Activated T-cell treated with anti-CD3 and anti-CD28 coated beads, Interleukin-2, amount 50 U/mL, for 24 hours (primary cell): ENCODE measurements around the gene MRPS34.

Experiments used
- DNase-seq: peaks from one replicate; pipeline ENCODE4 v3.0.0-alpha.2; 2020
- H3K27ac Mint-ChIP-seq: 2 replicates; pipeline ENCODE4 v1.8.0; 2020; ENCODE audit warnings: mild to moderate bottlenecking, mixed read lengths
- H3K27me3 Mint-ChIP-seq: 2 replicates; pipeline ENCODE4 v1.8.0; 2020; ENCODE audit warnings: mixed read lengths
- H3K36me3 Mint-ChIP-seq: 2 replicates; pipeline ENCODE4 v1.8.0; 2020; ENCODE audit warnings: low read depth, mixed read lengths
- H3K4me1 Mint-ChIP-seq: 2 replicates; pipeline ENCODE4 v1.8.0; 2020; ENCODE audit warnings: low read depth, mixed read lengths
- H3K4me3 Mint-ChIP-seq: 2 replicates; pipeline ENCODE4 v1.8.0; 2020; ENCODE audit warnings: mild to moderate bottlenecking, moderate library complexity, mixed read lengths
- H3K9me3 Mint-ChIP-seq: 2 replicates; pipeline ENCODE4 v1.8.0; 2020; ENCODE audit warnings: mixed read lengths

MRPS34 gene

GRCh38 chr16:1790611-1791255, 17.8 kb upstream of the MRPS34 start:
- no peaks in the 10 kb centered on the region for H3K9me3 Mint-ChIP-seq
- peaks cover 42% of the 10 kb centered on the region for H3K36me3 Mint-ChIP-seq
- no peak overlapping the region for H3K27ac Mint-ChIP-seq
- H3K4me1 Mint-ChIP-seq = peaks cover 2% of the 10 kb centered on the region
- no peak for DNase-seq
- no peak overlapping the region for H3K4me3 Mint-ChIP-seq
- no peaks in the 10 kb centered on the region for H3K27me3 Mint-ChIP-seq

- no peak for DNase-seq
- Mint-ChIP-seq H3K9me3 (no peaks in the 10 kb centered on the region), H3K27me3 (no peaks in the 10 kb centered on the region), H3K4me1 (peaks cover 7% of the 10 kb centered on the region), H3K36me3 (peaks cover 43% of the 10 kb centered on the region), H3K27ac (no peak overlapping the region), H3K4me3 (no peak overlapping the region)
Measured at GRCh38 chr16:1790261-1790610, 17.3 kb upstream of the MRPS34 start.

GRCh38 chr16:1789643-1790045, 16.7 kb upstream of the MRPS34 start:
- no peaks in the 10 kb centered on the region for H3K9me3 Mint-ChIP-seq
- H3K27me3 Mint-ChIP-seq = no peaks in the 10 kb centered on the region
- H3K4me1 Mint-ChIP-seq = peaks cover 11% of the 10 kb centered on the region
- no peak overlapping the region for H3K27ac Mint-ChIP-seq
- DNase-seq = no peak
- H3K4me3 Mint-ChIP-seq = no peak overlapping the region
- peaks cover 48% of the 10 kb centered on the region for H3K36me3 Mint-ChIP-seq

- no peak overlapping the region for H3K27ac Mint-ChIP-seq
- peaks cover 16% of the 10 kb centered on the region for H3K4me1 Mint-ChIP-seq
- H3K27me3 Mint-ChIP-seq = no peaks in the 10 kb centered on the region
- peaks cover 51% of the 10 kb centered on the region for H3K36me3 Mint-ChIP-seq
- no peak overlapping the region for H3K4me3 Mint-ChIP-seq
- no peaks in the 10 kb centered on the region for H3K9me3 Mint-ChIP-seq
- DNase-seq = peak; percentile 26
Measured at GRCh38 chr16:1788708-1789100, 15.8 kb upstream of the MRPS34 start.

- DNase-seq = no peak
- Mint-ChIP-seq H3K9me3 (no peaks in the 10 kb centered on the region), H3K36me3 (peaks cover 55% of the 10 kb centered on the region), H3K27me3 (no peaks in the 10 kb centered on the region), H3K4me1 (peaks cover 19% of the 10 kb centered on the region), H3K27ac (no peak overlapping the region), H3K4me3 (no peak overlapping the region)
Measured at GRCh38 chr16:1788095-1788707, 15.3 kb upstream of the MRPS34 start.

GRCh38 chr16:1787322-1788094, 14.6 kb upstream of the MRPS34 start:
- no peaks in the 10 kb centered on the region for H3K27me3 Mint-ChIP-seq
- H3K9me3 Mint-ChIP-seq = no peaks in the 10 kb centered on the region
- no peak for DNase-seq
- H3K4me3 Mint-ChIP-seq = no peak overlapping the region
- peaks cover 57% of the 10 kb centered on the region for H3K36me3 Mint-ChIP-seq
- no peak overlapping the region for H3K27ac Mint-ChIP-seq
- peaks cover 20% of the 10 kb centered on the region for H3K4me1 Mint-ChIP-seq

GRCh38 chr16:1787056-1787321, 14.1 kb upstream of the MRPS34 start:
- H3K27me3 Mint-ChIP-seq = no peaks in the 10 kb centered on the region
- peaks cover 57% of the 10 kb centered on the region for H3K36me3 Mint-ChIP-seq
- no peak for DNase-seq
- H3K27ac Mint-ChIP-seq = no peak overlapping the region
- H3K9me3 Mint-ChIP-seq = no peaks in the 10 kb centered on the region
- H3K4me1 Mint-ChIP-seq = peaks cover 20% of the 10 kb centered on the region
- H3K4me3 Mint-ChIP-seq = no peak overlapping the region

GRCh38 chr16:1786242-1787055, 13.5 kb upstream of the MRPS34 start:
- H3K27me3 Mint-ChIP-seq = no peaks in the 10 kb centered on the region
- no peak overlapping the region for H3K27ac Mint-ChIP-seq
- peaks cover 24% of the 10 kb centered on the region for H3K4me1 Mint-ChIP-seq
- H3K9me3 Mint-ChIP-seq = no peaks in the 10 kb centered on the region
- no peak for DNase-seq
- H3K4me3 Mint-ChIP-seq = no peak overlapping the region
- peaks cover 60% of the 10 kb centered on the region for H3K36me3 Mint-ChIP-seq

GRCh38 chr16:1785846-1786170, 12.9 kb upstream of the MRPS34 start:
- H3K4me3 Mint-ChIP-seq = no peak overlapping the region
- H3K27me3 Mint-ChIP-seq = no peaks in the 10 kb centered on the region
- H3K9me3 Mint-ChIP-seq = no peaks in the 10 kb centered on the region
- H3K36me3 Mint-ChIP-seq = peaks cover 65% of the 10 kb centered on the region
- no peak overlapping the region for H3K27ac Mint-ChIP-seq
- peaks cover 30% of the 10 kb centered on the region for H3K4me1 Mint-ChIP-seq
- no peak for DNase-seq

- Mint-ChIP-seq H3K4me1 (peaks cover 30% of the 10 kb centered on the region), H3K36me3 (peaks cover 62% of the 10 kb centered on the region), H3K27ac (peak overlapping the region; percentile 75), H3K27me3 (no peaks in the 10 kb centered on the region), H3K9me3 (no peaks in the 10 kb centered on the region), H3K4me3 (peak overlapping the region; percentile 63)
- no peak for DNase-seq
Measured at GRCh38 chr16:1784977-1785845, 12.3 kb upstream of the MRPS34 start.

- Mint-ChIP-seq H3K4me3 (peak within 1 kb of the TSS; percentile 95), H3K27me3 (no peaks in the 10 kb centered on the region), H3K36me3 (peaks cover 55% of the 10 kb centered on the region), H3K27ac (peak within 1 kb of the TSS; percentile 93), H3K4me1 (peaks cover 29% of the 10 kb centered on the region), H3K9me3 (no peaks in the 10 kb centered on the region)
- peak; percentile 96 for DNase-seq
Measured at GRCh38 chr16:1782408-1783264, 9.7 kb upstream of the MRPS34 start, which contains the start of the genes NUBP2 and SPSB3. Gene NUBP2 (plus strand): TSS chr16:1782960. CDS start chr16:1783021, 61 bp downstream. Gene SPSB3 (minus strand): TSS chr16:1782571. CDS start chr16:1781483, 1,088 bp downstream.

GRCh38 chr16:1781758-1782407, 8.9 kb upstream of the MRPS34 start:
- Mint-ChIP-seq H3K4me3 (peak overlapping the region; percentile 95), H3K9me3 (no peaks in the 10 kb centered on the region), H3K27me3 (no peaks in the 10 kb centered on the region), H3K4me1 (peaks cover 29% of the 10 kb centered on the region), H3K36me3 (peaks cover 53% of the 10 kb centered on the region), H3K27ac (peak overlapping the region; percentile 92)
- no peak for DNase-seq

- H3K4me1 Mint-ChIP-seq = peaks cover 29% of the 10 kb centered on the region
- H3K36me3 Mint-ChIP-seq = peaks cover 54% of the 10 kb centered on the region
- no peak for DNase-seq
- peak overlapping the region; percentile 84 for H3K4me3 Mint-ChIP-seq
- no peaks in the 10 kb centered on the region for H3K9me3 Mint-ChIP-seq
- peak overlapping the region; percentile 92 for H3K27ac Mint-ChIP-seq
- H3K27me3 Mint-ChIP-seq = no peaks in the 10 kb centered on the region
Measured at GRCh38 chr16:1781254-1781653, 8.3 kb upstream of the MRPS34 start.
